Fibroblast of lung (primary cell): ENCODE data around the gene ORM2. TPM values are rescaled to one million over a fixed set of nuclear protein-coding genes. Genes with fewer than 3 reads are reported as not detected.

Source experiments
- DNase-seq, 2 donors: peaks; one replicate each; pipeline versions ENCODE4 v3.0.0 to v3.0.0-alpha.2; 2010; ENCODE audit warnings: low read depth in 2 of 2
- H2AFZ ChIP-seq: 2 replicates; pipeline ENCODE4 v1.5.1; 2012; ENCODE audit warnings: low read length, control low read depth, inconsistent platforms
- H3K27ac ChIP-seq: 2 replicates; pipeline ENCODE4 v1.5.1; 2011; ENCODE audit warnings: low read length, control low read depth; ENCODE audit not compliant: insufficient read depth
- H3K27me3 ChIP-seq: 2 replicates; pipeline ENCODE4 v1.5.1; 2011; ENCODE audit warnings: mild to moderate bottlenecking, low read length; ENCODE audit not compliant: control insufficient read depth, insufficient read depth
- H3K36me3 ChIP-seq: 2 replicates; pipeline ENCODE4 v1.5.1; 2011; ENCODE audit warnings: low read length; ENCODE audit not compliant: control insufficient read depth, insufficient read depth
- H3K4me1 ChIP-seq: 2 replicates; pipeline ENCODE4 v1.5.1; 2011; ENCODE audit warnings: low read length; ENCODE audit not compliant: control insufficient read depth, insufficient read depth; ENCODE audit errors: extremely low read depth
- H3K4me2 ChIP-seq: 2 replicates; pipeline ENCODE4 v1.5.1; 2011; ENCODE audit warnings: low read length, control low read depth; ENCODE audit not compliant: insufficient read depth; ENCODE audit errors: extremely low read depth
- H3K4me3 ChIP-seq, 4 experiments: fragments of 200-600 bp in 1 of 4; sonication (generic) in 1 of 4; replicated peaks in 1 of 4; 2 replicates each; pipeline ENCODE4 v1.5.1; 2011 to 2016; ENCODE audit warnings: low read length in 4 of 4, low read depth in 3 of 4, mild to moderate bottlenecking in 3 of 4, control low read depth in 2 of 4, inconsistent platforms in 1 of 4, mixed read lengths in 1 of 4; ENCODE audit not compliant: insufficient read depth in 1 of 4; ENCODE audit errors: control extremely low read depth in 1 of 4
- H3K79me2 ChIP-seq: 2 replicates; pipeline ENCODE4 v1.5.1; 2012; ENCODE audit warnings: mild to moderate bottlenecking, low read length, inconsistent platforms; ENCODE audit not compliant: control insufficient read depth, insufficient read depth
- H3K9ac ChIP-seq: 2 replicates; pipeline ENCODE4 v1.5.1; 2011; ENCODE audit warnings: mild to moderate bottlenecking, low read length, control low read depth; ENCODE audit not compliant: insufficient read depth
- H3K9me3 ChIP-seq: 2 replicates; pipeline ENCODE4 v1.5.1; 2012; ENCODE audit warnings: low read depth, low read length; ENCODE audit not compliant: control insufficient read depth, insufficient read depth
- H4K20me1 ChIP-seq: 2 replicates; pipeline ENCODE4 v1.5.1; 2011; ENCODE audit warnings: low read length; ENCODE audit not compliant: control insufficient read depth, insufficient read depth; ENCODE audit errors: extremely low read depth
- EZH2 ChIP-seq: IDR thresholded peaks from 2 replicates; pipeline ENCODE4 v1.5.1; 2012; ENCODE audit warnings: low read length, control low read depth, mild to moderate bottlenecking; ENCODE audit errors: missing control alignments
- polyA plus RNA-seq, 2 donors: library from polyadenylated mRNA; depleted of rRNA in 1 of 2; stranded (reverse) in 1 of 2; unstranded in 1 of 2; fragments of >200 nt; gene quantifications; 2 replicates each; pipeline ENCODE4 v1.2.1, GENCODE V29; 2011 to 2012; ENCODE audit warnings: missing spikeins in 1 of 2
- total RNA-seq: library from RNA; depleted of rRNA; stranded (reverse); fragments of >200 nt; gene quantifications from 2 replicates; pipeline ENCODE4 v1.2.1, GENCODE V29; 2014
- TF ChIP-seq, protein P1 (sequence below), 2 donors: IDR thresholded peaks in 1 of 2; conservative IDR thresholded peaks in 1 of 2; 1 replicate in 1 of 2; 2 replicates in 1 of 2; pipeline ENCODE4 v1.5.1; 2011 to 2012; ENCODE audit warnings: low read length in 2 of 2, control low read depth in 1 of 2, inconsistent platforms in 1 of 2, low read depth in 1 of 2, mild to moderate bottlenecking in 1 of 2

The ORM2 gene
- total and polyA plus RNA-seq, 2 donors (not counting 1 experiment from before 2014, with no cell fraction given) = not detected

GRCh38 chr9:114296338-114296737 lies 33.3 kb upstream of the ORM2 start:
- Histone ChIP-seq H3K27me3 (no peaks in the 10 kb centered on the region), H3K36me3 (peaks cover 2% of the 10 kb centered on the region), H3K4me2 (no peak overlapping the region), H3K9me3 (no peaks in the 10 kb centered on the region), H2AFZ (no peak overlapping the region), H3K4me1 (no peaks in the 10 kb centered on the region), H3K9ac (no peak overlapping the region), H3K79me2 (no peaks in the 10 kb centered on the region), H4K20me1 (no peaks in the 10 kb centered on the region), H3K27ac (no peak overlapping the region), H3K4me3 (no peak overlapping the region)
- TF ChIP-seq EZH2 = no peak
- TF ChIP-seq, protein P1, sequence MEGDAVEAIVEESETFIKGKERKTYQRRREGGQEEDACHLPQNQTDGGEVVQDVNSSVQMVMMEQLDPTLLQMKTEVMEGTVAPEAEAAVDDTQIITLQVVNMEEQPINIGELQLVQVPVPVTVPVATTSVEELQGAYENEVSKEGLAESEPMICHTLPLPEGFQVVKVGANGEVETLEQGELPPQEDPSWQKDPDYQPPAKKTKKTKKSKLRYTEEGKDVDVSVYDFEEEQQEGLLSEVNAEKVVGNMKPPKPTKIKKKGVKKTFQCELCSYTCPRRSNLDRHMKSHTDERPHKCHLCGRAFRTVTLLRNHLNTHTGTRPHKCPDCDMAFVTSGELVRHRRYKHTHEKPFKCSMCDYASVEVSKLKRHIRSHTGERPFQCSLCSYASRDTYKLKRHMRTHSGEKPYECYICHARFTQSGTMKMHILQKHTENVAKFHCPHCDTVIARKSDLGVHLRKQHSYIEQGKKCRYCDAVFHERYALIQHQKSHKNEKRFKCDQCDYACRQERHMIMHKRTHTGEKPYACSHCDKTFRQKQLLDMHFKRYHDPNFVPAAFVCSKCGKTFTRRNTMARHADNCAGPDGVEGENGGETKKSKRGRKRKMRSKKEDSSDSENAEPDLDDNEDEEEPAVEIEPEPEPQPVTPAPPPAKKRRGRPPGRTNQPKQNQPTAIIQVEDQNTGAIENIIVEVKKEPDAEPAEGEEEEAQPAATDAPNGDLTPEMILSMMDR (conservative IDR thresholded peaks at IDR 0.05 in 1 of 2, IDR thresholded peaks at IDR 0.05 in 1 of 2; ENCODE audit: low read depth in 1 of 2, low read length in 2 of 2) = no peak
- no peak for DNase-seq

- Histone ChIP-seq H2AFZ (no peak overlapping the region), H3K27ac (no peak overlapping the region), H3K4me2 (no peak overlapping the region), H3K4me1 (no peaks in the 10 kb centered on the region), H3K79me2 (no peaks in the 10 kb centered on the region), H3K9ac (no peak overlapping the region), H3K27me3 (no peaks in the 10 kb centered on the region), H3K36me3 (no peaks in the 10 kb centered on the region), H4K20me1 (no peaks in the 10 kb centered on the region), H3K9me3 (no peaks in the 10 kb centered on the region), H3K4me3 (no peak overlapping the region)
- TF ChIP-seq EZH2 = no peak
- no peak for DNase-seq
These were observed 30.1 kb upstream of the ORM2 start for GRCh38 chr9:114299286-114300152.

- Histone ChIP-seq H3K4me2 (no peak overlapping the region), H4K20me1 (no peaks in the 10 kb centered on the region), H3K9me3 (no peaks in the 10 kb centered on the region), H3K4me3 (no peak overlapping the region), H3K27ac (no peak overlapping the region), H3K36me3 (no peaks in the 10 kb centered on the region), H2AFZ (no peak overlapping the region), H3K4me1 (no peaks in the 10 kb centered on the region), H3K9ac (no peak overlapping the region), H3K79me2 (no peaks in the 10 kb centered on the region), H3K27me3 (no peaks in the 10 kb centered on the region)
- TF ChIP-seq, protein P1 (conservative IDR thresholded peaks at IDR 0.05 in 1 of 2, IDR thresholded peaks at IDR 0.05 in 1 of 2; ENCODE audit: low read depth in 1 of 2, low read length in 2 of 2) = no peak
- TF ChIP-seq EZH2 = no peak
- no peak for DNase-seq
These were observed 29.4 kb upstream of the ORM2 start for GRCh38 chr9:114300153-114300845.
